GM23338 (cell line): ENCODE results near the gene SFMBT2. TPM values are rescaled to one million over a fixed set of nuclear protein-coding genes. Genes with fewer than 3 reads are reported as not detected.

Experiments used
- ATAC-seq: fragments of 200-7000 bp; cut with Tn5 transposase; 3 replicates; pipeline ENCODE4 v1.9.1; 2020
- DNase-seq: peaks from one replicate; pipeline ENCODE4 v3.0.0-alpha.2; 2015; ENCODE audit warnings: low spot score
- H2AFZ ChIP-seq: fragments of 200-600 bp; sonication (generic); 2 replicates; pipeline ENCODE4 v1.8.0; 2016; ENCODE audit warnings: antibody characterized with exemption, mild to moderate bottlenecking, moderate library complexity
- H3F3A ChIP-seq: fragments of 200-600 bp; sonication (generic); replicated peaks from 2 replicates; pipeline ENCODE4 v1.8.0; 2017; ENCODE audit warnings: antibody characterized with exemption, mixed run types, low read depth
- H3K27ac ChIP-seq: fragments of 200-600 bp; sonication (generic); 2 replicates; pipeline ENCODE4 v1.6.1; 2016; ENCODE audit warnings: low read depth
- H3K27me3 ChIP-seq: fragments of 200-600 bp; sonication (generic); 2 replicates; pipeline ENCODE4 v1.8.0; 2016; ENCODE audit warnings: mild to moderate bottlenecking, mixed run types, moderate library complexity; ENCODE audit not compliant: insufficient read depth
- H3K36me3 ChIP-seq: fragments of 200-600 bp; sonication (generic); 2 replicates; pipeline ENCODE4 v1.8.0; 2016; ENCODE audit warnings: mild to moderate bottlenecking; ENCODE audit not compliant: insufficient read depth
- H3K4me1 ChIP-seq: fragments of 200-600 bp; sonication (generic); 2 replicates; pipeline ENCODE4 v1.8.0; 2016; ENCODE audit warnings: mild to moderate bottlenecking, moderate library complexity; ENCODE audit not compliant: insufficient read depth
- H3K4me2 ChIP-seq: fragments of 200-600 bp; sonication (generic); 2 replicates; pipeline ENCODE4 v1.7.1; 2017; ENCODE audit warnings: mixed run types
- H3K4me3 ChIP-seq: fragments of 200-600 bp; sonication (generic); 2 replicates; pipeline ENCODE4 v1.6.1; 2016; ENCODE audit warnings: mixed run types
- H3K79me2 ChIP-seq: fragments of 200-600 bp; sonication (generic); replicated peaks from 2 replicates; pipeline ENCODE4 v1.8.0; 2017; ENCODE audit warnings: mild to moderate bottlenecking; ENCODE audit not compliant: insufficient read depth
- H3K9me2 ChIP-seq: fragments of 200-600 bp; sonication (generic); 2 replicates; pipeline ENCODE4 v1.8.0; 2017; ENCODE audit not compliant: insufficient read depth
- H4K20me1 ChIP-seq: fragments of 200-600 bp; sonication (generic); replicated peaks from 2 replicates; pipeline ENCODE4 v1.8.0; 2017; ENCODE audit warnings: mild to moderate bottlenecking; ENCODE audit not compliant: insufficient read depth
- H3K27ac Mint-ChIP-seq: 2 replicates; pipeline ENCODE4 v1.8.0; 2020; ENCODE audit warnings: inconsistent platforms, mild to moderate bottlenecking, moderate library complexity, mixed read lengths
- H3K27me3 Mint-ChIP-seq: 3 replicates; pipeline ENCODE4 v1.8.0; 2022; ENCODE audit warnings: low read depth, mild to moderate bottlenecking, moderate library complexity, mixed read lengths, inconsistent platforms; ENCODE audit not compliant: insufficient read depth, poor library complexity
- H3K36me3 Mint-ChIP-seq: 3 replicates; pipeline ENCODE4 v1.8.0; 2021; ENCODE audit warnings: low read depth, mild to moderate bottlenecking, inconsistent platforms, moderate library complexity, mixed read lengths
- H3K4me1 Mint-ChIP-seq: 3 replicates; pipeline ENCODE4 v1.8.0; 2020; ENCODE audit warnings: mild to moderate bottlenecking, inconsistent platforms, mixed read lengths
- H3K4me3 Mint-ChIP-seq: 3 replicates; pipeline ENCODE4 v1.8.0; 2021; ENCODE audit warnings: moderate library complexity, mild to moderate bottlenecking, inconsistent platforms, mixed read lengths
- H3K9me3 Mint-ChIP-seq: 3 replicates; pipeline ENCODE4 v1.8.0; 2020; ENCODE audit warnings: moderate library complexity, mild to moderate bottlenecking, inconsistent platforms, mixed read lengths
- CREB1 ChIP-seq: fragments of 250-450 bp; sonication (Bioruptor Pico); IDR thresholded peaks from 2 replicates; pipeline ENCODE4 v1.5.0; 2020; ENCODE audit warnings: low read depth, mild to moderate bottlenecking, moderate library complexity
- ETS1 ChIP-seq: IDR thresholded peaks from 2 replicates; pipeline ENCODE4 v1.6.1; 2016; ENCODE audit warnings: antibody characterized with exemption
- EZH2 ChIP-seq: fragments of 200-600 bp; sonication (generic); IDR thresholded peaks from one replicate; pipeline ENCODE4 v1.8.0; 2017; ENCODE audit warnings: antibody characterized with exemption, mild to moderate bottlenecking, low read depth; ENCODE audit not compliant: unreplicated experiment
- EZH2phosphoT487 ChIP-seq: fragments of 200-600 bp; sonication (generic); IDR thresholded peaks from one replicate; pipeline ENCODE4 v1.8.1; 2018; ENCODE audit warnings: antibody characterized with exemption; ENCODE audit not compliant: unreplicated experiment
- JUNB ChIP-seq: IDR thresholded peaks from one replicate; pipeline ENCODE4 v1.6.1; 2016; ENCODE audit warnings: antibody characterized with exemption; ENCODE audit not compliant: unreplicated experiment
- NANOG ChIP-seq: IDR thresholded peaks from 2 replicates; pipeline ENCODE4 v1.6.1; 2016; ENCODE audit warnings: antibody characterized with exemption, borderline replicate concordance
- ZNF114 ChIP-seq: fragments of 250-450 bp; sonication (Bioruptor Pico); IDR thresholded peaks from 2 replicates; pipeline ENCODE4 v1.5.0; 2020; ENCODE audit warnings: mild to moderate bottlenecking, moderate library complexity
- ZNF331 ChIP-seq: fragments of 250-450 bp; sonication (Bioruptor Pico); IDR thresholded peaks from 2 replicates; pipeline ENCODE4 v1.5.0; 2020; ENCODE audit warnings: low read depth, mild to moderate bottlenecking, moderate library complexity
- ZNF462 ChIP-seq: fragments of 250-450 bp; sonication (Bioruptor Pico); IDR thresholded peaks from 2 replicates; pipeline ENCODE4 v1.5.0; 2020; ENCODE audit warnings: mild to moderate bottlenecking, moderate library complexity
- polyA plus RNA-seq: library from polyadenylated mRNA; unstranded; fragments of >200 nt; fragmentation: Nextera tagmentation; extraction: Ambion mirVana; gene quantifications from 2 replicates; pipeline ENCODE4 v1.2.1, GENCODE V29; 2016
- total RNA-seq: library from RNA; depleted of rRNA; stranded (reverse); fragments of >200 nt; shearing (Covaris generic); gene quantifications from 2 replicates; pipeline ENCODE4 v1.2.3, GENCODE V29; 2014

SFMBT2 gene
- total and polyA plus RNA-seq, 2 experiments from 2014 or later = 2.7 to 6.7 TPM

GRCh38 chr10:7298495-7298894, 112.3 kb downstream of the SFMBT2 start:
- TF ChIP-seq EZH2phosphoT487 = no peak
- TF ChIP-seq ZNF114 (CRISPR knock-in tag) = no peak
- TF ChIP-seq ZNF462 (CRISPR knock-in tag) = no peak
- TF ChIP-seq CREB1 (CRISPR knock-in tag) = no peak
- no peak for TF ChIP-seq NANOG
- no peak for TF ChIP-seq JUNB
- TF ChIP-seq ZNF331 (CRISPR knock-in tag) = no peak
- no peak for TF ChIP-seq EZH2
- no peak for TF ChIP-seq ETS1
- H3K27me3 Mint-ChIP-seq = peaks cover 2% of the 10 kb centered on the region
- peaks cover 23% of the 10 kb centered on the region for H3K4me1 Mint-ChIP-seq
- Histone ChIP-seq H3F3A (no peaks in the 10 kb centered on the region), H3K79me2 (no peaks in the 10 kb centered on the region; the same call in 1 of the 2 replicates), H3K27me3 (no peaks in the 10 kb centered on the region), H3K36me3 (no peaks in the 10 kb centered on the region), H3K4me2 (no peak overlapping the region), H3K27ac (no peak overlapping the region), H3K4me3 (no peak overlapping the region), H4K20me1 (0 out of 2 replicates have a peak, but pooled peaks cover 4% of the 10 kb centered on the region), H3K9me2 (no peaks in the 10 kb centered on the region), H3K4me1 (peaks cover 14% of the 10 kb centered on the region; the same call in 1 of the 2 replicates), H2AFZ (no peak overlapping the region)
- ATAC-seq (no peak), DNase-seq (no peak)
- no peaks in the 10 kb centered on the region for H3K9me3 Mint-ChIP-seq
- no peak overlapping the region for H3K4me3 Mint-ChIP-seq
- H3K27ac Mint-ChIP-seq = no peak overlapping the region
- H3K36me3 Mint-ChIP-seq = no peaks in the 10 kb centered on the region
